Upper lobe of left lung (tissue), 4 donors: ENCODE measurements around the gene TNFRSF25.
"Not testable (repeated sequence)": the region's sequence is repeated elsewhere in the genome, so short reads cannot be mapped to it uniquely, and the experiment has no call there.

ENCODE experiments used
- EP300 ChIP-seq, 4 donors: sonication (generic); formaldehyde crosslinking; IDR thresholded peaks; one replicate each; pipeline ENCODE4 v1.5.1; 2017; ENCODE audit warnings: antibody characterized with exemption in 4 of 4, control low read depth in 2 of 4
- POLR2AphosphoS5 ChIP-seq, 2 donors: sonication (generic); formaldehyde crosslinking; IDR thresholded peaks; one replicate each; pipeline ENCODE4 v1.5.1; 2017; ENCODE audit warnings: antibody characterized with exemption in 2 of 2
- TF ChIP-seq, protein P1 (sequence below), 6 experiments: fragments of 450-650 bp in 4 of 6; fragments of 200-600 bp in 2 of 6; sonication (generic) in 2 of 6; IDR thresholded peaks; one replicate each; pipeline ENCODE4 v1.5.1; 2016 to 2019; ENCODE audit warnings: antibody characterized with exemption in 6 of 6

- TF ChIP-seq, protein P1, sequence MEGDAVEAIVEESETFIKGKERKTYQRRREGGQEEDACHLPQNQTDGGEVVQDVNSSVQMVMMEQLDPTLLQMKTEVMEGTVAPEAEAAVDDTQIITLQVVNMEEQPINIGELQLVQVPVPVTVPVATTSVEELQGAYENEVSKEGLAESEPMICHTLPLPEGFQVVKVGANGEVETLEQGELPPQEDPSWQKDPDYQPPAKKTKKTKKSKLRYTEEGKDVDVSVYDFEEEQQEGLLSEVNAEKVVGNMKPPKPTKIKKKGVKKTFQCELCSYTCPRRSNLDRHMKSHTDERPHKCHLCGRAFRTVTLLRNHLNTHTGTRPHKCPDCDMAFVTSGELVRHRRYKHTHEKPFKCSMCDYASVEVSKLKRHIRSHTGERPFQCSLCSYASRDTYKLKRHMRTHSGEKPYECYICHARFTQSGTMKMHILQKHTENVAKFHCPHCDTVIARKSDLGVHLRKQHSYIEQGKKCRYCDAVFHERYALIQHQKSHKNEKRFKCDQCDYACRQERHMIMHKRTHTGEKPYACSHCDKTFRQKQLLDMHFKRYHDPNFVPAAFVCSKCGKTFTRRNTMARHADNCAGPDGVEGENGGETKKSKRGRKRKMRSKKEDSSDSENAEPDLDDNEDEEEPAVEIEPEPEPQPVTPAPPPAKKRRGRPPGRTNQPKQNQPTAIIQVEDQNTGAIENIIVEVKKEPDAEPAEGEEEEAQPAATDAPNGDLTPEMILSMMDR (IDR thresholded peaks at IDR 0.05) = not testable (repeated sequence)
- not testable (repeated sequence) for TF ChIP-seq EP300, POLR2AphosphoS5 (IDR thresholded peaks at IDR 0.05)
Observed at GRCh38 chr1:6431645-6432579, 34.1 kb downstream of the TNFRSF25 start.
